Ovary (tissue), 3 donors: Measurements from ENCODE around the gene KCNJ6.
"Not testable (repeated sequence)": the region's sequence is repeated elsewhere in the genome, so short reads cannot be mapped to it uniquely, and the experiment has no call there.

Experiments used
- POLR2A ChIP-seq: fragments of 450-650 bp; IDR thresholded peaks from one replicate; pipeline ENCODE4 v1.6.1; 2017; ENCODE audit warnings: antibody characterized with exemption, mild to moderate bottlenecking, moderate library complexity
- TF ChIP-seq, protein P1 (sequence below), 3 donors: fragments of 450-650 bp in 2 of 3; fragments of 200-600 bp in 1 of 3; IDR thresholded peaks; one replicate each; pipeline versions ENCODE4 v1.5.1 to v1.8.0; 2016 to 2022; ENCODE audit warnings: antibody characterized with exemption in 3 of 3, mild to moderate bottlenecking in 1 of 3
- donor health status: DM: no; HTN: no; CAD: no.

DNA sequence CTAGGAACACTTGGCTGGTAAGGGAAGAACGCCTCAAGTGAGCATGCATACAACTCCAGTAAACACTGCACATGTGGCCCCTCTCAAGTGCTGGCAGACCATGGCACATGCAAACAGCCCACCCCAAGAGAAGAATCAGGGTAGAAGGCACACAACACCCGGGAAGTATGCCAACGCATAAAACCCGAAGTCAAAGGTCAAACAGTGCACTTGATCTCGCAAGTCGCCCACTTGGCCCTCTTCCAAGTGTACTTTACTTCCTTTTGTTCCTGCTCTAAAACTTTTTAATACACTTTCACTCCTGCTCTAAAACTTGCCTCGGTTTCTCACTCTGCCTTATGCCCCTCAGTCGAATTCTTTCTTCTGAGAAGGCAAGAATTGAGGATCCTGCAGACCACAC is 4.0 kb upstream of the KCNJ6 start:
- TF ChIP-seq, protein P1, sequence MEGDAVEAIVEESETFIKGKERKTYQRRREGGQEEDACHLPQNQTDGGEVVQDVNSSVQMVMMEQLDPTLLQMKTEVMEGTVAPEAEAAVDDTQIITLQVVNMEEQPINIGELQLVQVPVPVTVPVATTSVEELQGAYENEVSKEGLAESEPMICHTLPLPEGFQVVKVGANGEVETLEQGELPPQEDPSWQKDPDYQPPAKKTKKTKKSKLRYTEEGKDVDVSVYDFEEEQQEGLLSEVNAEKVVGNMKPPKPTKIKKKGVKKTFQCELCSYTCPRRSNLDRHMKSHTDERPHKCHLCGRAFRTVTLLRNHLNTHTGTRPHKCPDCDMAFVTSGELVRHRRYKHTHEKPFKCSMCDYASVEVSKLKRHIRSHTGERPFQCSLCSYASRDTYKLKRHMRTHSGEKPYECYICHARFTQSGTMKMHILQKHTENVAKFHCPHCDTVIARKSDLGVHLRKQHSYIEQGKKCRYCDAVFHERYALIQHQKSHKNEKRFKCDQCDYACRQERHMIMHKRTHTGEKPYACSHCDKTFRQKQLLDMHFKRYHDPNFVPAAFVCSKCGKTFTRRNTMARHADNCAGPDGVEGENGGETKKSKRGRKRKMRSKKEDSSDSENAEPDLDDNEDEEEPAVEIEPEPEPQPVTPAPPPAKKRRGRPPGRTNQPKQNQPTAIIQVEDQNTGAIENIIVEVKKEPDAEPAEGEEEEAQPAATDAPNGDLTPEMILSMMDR (IDR thresholded peaks at IDR 0.05) = not testable (repeated sequence)
- not testable (repeated sequence) for TF ChIP-seq POLR2A
